Measurements from ENCODE around the gene ADM. TPM values are rescaled to one million over a fixed set of nuclear protein-coding genes. Genes with fewer than 3 reads are reported as not detected.
A peak's percentile ranks its signal among the peaks of the same experiment; 100 is the strongest.

Gene ADM
- total RNA-seq, 2 donors from 2014 or later = 52.7 to 85.4 TPM

GRCh38 chr11:10331548-10332289 lies 26.8 kb downstream of the ADM start:
- H3K4me1 ChIP-seq = peaks cover 25% of the 10 kb centered on the region
- DNase-seq (no peak), ATAC-seq (no peak)
- H3K9me3 ChIP-seq = no peaks in the 10 kb centered on the region
- 83 to 89% methylated on average over 6 of the region's 6 CpGs for WGBS, 2 donors
- H3K36me3 ChIP-seq (replicated peaks in 1 of 2; ENCODE audit: insufficient read depth in 1 of 2, low read depth in 2 of 2) = no peaks in the 10 kb centered on the region
- no peak overlapping the region for H3K27ac ChIP-seq
- TF ChIP-seq POLR2A (IDR thresholded peaks at IDR 0.05) (no peak), CTCF (IDR thresholded peaks at IDR 0.05) (no peak)
- H3K4me3 ChIP-seq = no peak overlapping the region
- H3K27me3 ChIP-seq = no peaks in the 10 kb centered on the region
- intact Hi-C loops (cut with DNase I) = no loop called here

- intact Hi-C loops (cut with DNase I) = no loop called here
- TF ChIP-seq CTCF (IDR thresholded peaks at IDR 0.05) (no peak), POLR2A (IDR thresholded peaks at IDR 0.05) (no peak)
- Histone ChIP-seq H3K9me3 (no peaks in the 10 kb centered on the region), H3K36me3 (replicated peaks in 1 of 2; ENCODE audit: insufficient read depth in 1 of 2, low read depth in 2 of 2) (no peaks in the 10 kb centered on the region), H3K27me3 (no peaks in the 10 kb centered on the region), H3K27ac (no peak overlapping the region), H3K4me3 (no peak overlapping the region), H3K4me1 (peaks cover 7% of the 10 kb centered on the region)
- DNase-seq = no peak
- ATAC-seq = no peak
- WGBS, 2 donors = 67 to 80% methylated on average over 1 of the region's 1 CpG
Measured at GRCh38 chr11:10333490-10333889, 28.6 kb downstream of the ADM start.

- Histone ChIP-seq H3K36me3 (replicated peaks in 1 of 2; ENCODE audit: insufficient read depth in 1 of 2, low read depth in 2 of 2) (no peaks in the 10 kb centered on the region), H3K4me3 (no peak overlapping the region), H3K27ac (no peak overlapping the region), H3K9me3 (no peaks in the 10 kb centered on the region), H3K27me3 (no peaks in the 10 kb centered on the region), H3K4me1 (no peaks in the 10 kb centered on the region)
- DNase-seq (no peak), ATAC-seq (no peak)
- intact Hi-C loops (cut with DNase I) = no loop called here
- TF ChIP-seq CTCF (IDR thresholded peaks at IDR 0.05) (no peak), POLR2A (IDR thresholded peaks at IDR 0.05) (no peak)
Measured at GRCh38 chr11:10338287-10338686, 33.4 kb downstream of the ADM start.

GRCh38 chr11:10348650-10349280 lies 43.9 kb downstream of the ADM start:
- TF ChIP-seq POLR2A (IDR thresholded peaks at IDR 0.05) (no peak), CTCF (IDR thresholded peaks at IDR 0.05) (no peak)
- no peak for DNase-seq
- intact Hi-C loops (cut with DNase I) = no loop called here
- Histone ChIP-seq H3K4me3 (no peak overlapping the region), H3K9me3 (peaks cover 0 to 2% (median 0%) of the 10 kb centered on the region in 3 donors), H3K4me1 (peaks cover 31% of the 10 kb centered on the region), H3K36me3 (replicated peaks in 1 of 2; ENCODE audit: insufficient read depth in 1 of 2, low read depth in 2 of 2) (no peaks in the 10 kb centered on the region), H3K27ac (peak overlapping the region in 2 of 4 donors; percentile 34 to 48), H3K27me3 (no peaks in the 10 kb centered on the region)
- no peak for ATAC-seq
- 51 to 59% methylated on average over 4 of the region's 4 CpGs for WGBS, 2 donors

GRCh38 chr11:10349281-10349665 lies 44.4 kb downstream of the ADM start:
- Histone ChIP-seq H3K4me1 (peaks cover 31% of the 10 kb centered on the region), H3K4me3 (no peak overlapping the region), H3K27ac (peak overlapping the region in 2 of 4 donors; percentile 34 to 48), H3K9me3 (peaks cover 0 to 2% (median 0%) of the 10 kb centered on the region in 3 donors), H3K27me3 (no peaks in the 10 kb centered on the region), H3K36me3 (replicated peaks in 1 of 2; ENCODE audit: insufficient read depth in 1 of 2, low read depth in 2 of 2) (no peaks in the 10 kb centered on the region)
- no peak for DNase-seq
- intact Hi-C loops (cut with DNase I) = no loop called here
- ATAC-seq = no peak
- TF ChIP-seq CTCF (IDR thresholded peaks at IDR 0.05) = no peak
- TF ChIP-seq POLR2A (IDR thresholded peaks at IDR 0.05) = no peak

All from body of pancreas (tissue), 4 donors.